Lower leg skin (tissue), 4 donors: ENCODE results near the gene SVIL. TPM values are rescaled to one million over a fixed set of nuclear protein-coding genes. Genes with fewer than 3 reads are reported as not detected.
"Not testable (repeated sequence)": the region's sequence is repeated elsewhere in the genome, so short reads cannot be mapped to it uniquely, and the experiment has no call there.

ENCODE experiments used
- DNase-seq, 2 donors: peaks; one replicate each; pipeline ENCODE4 v3.0.0-alpha.2; 2019; ENCODE audit warnings: low spot score in 2 of 2
- H3K4me3 ChIP-seq: fragments of 200-600 bp; sonication (generic); 2 replicates; pipeline ENCODE4 v1.5.1; 2017; ENCODE audit warnings: mild to moderate bottlenecking, low read depth; ENCODE audit not compliant: poor library complexity, severe bottlenecking
- CTCF ChIP-seq, 3 donors: fragments of 450-650 bp; IDR thresholded peaks; one replicate each; pipeline ENCODE4 v1.5.1; 2016; ENCODE audit warnings: antibody characterized with exemption in 3 of 3, mild to moderate bottlenecking in 3 of 3, moderate library complexity in 2 of 3
- POLR2A ChIP-seq, 2 donors: fragments of 450-650 bp; IDR thresholded peaks; one replicate each; pipeline ENCODE4 v1.6.1; 2016 to 2017; ENCODE audit warnings: antibody characterized with exemption in 2 of 2, mild to moderate bottlenecking in 1 of 2, moderate library complexity in 1 of 2
- WGBS, 2 donors: methylation state at CpG; one replicate each; pipeline ENCODE4 v1.1.5; 2018; 5-methylcytosine and 5-hydroxymethylcytosine counted together
- intact Hi-C: fragments of 100-400 bp; cut with DNase I; formaldehyde crosslinking; loops from one replicate; pipeline ENCODE4 v1.15.0; 2023; ENCODE audit warnings: low total_unique reads
- total RNA-seq, 4 donors: library from RNA; depleted of rRNA; stranded (reverse); fragments of >200 nt; gene quantifications; one replicate each; pipeline ENCODE4 v1.1.0, GENCODE V29; 2016

The SVIL gene
- total RNA-seq, 4 donors from 2014 or later = 49.0 to 91.0 (median 74.4) TPM

- intact Hi-C loops = loop anchor here (5.0 kb wide), 1 partner anchor 64 kb away; no protein-coding TSS in a partner anchor
Observed at GRCh38 chr10:29446327-29446726, 188.4 kb downstream of the SVIL start.

GRCh38 chr10:29443745-29444523, 190.8 kb downstream of the SVIL start:
- no peak overlapping the region for H3K4me3 ChIP-seq
- TF ChIP-seq CTCF (IDR thresholded peaks at IDR 0.05) (no peak), POLR2A (IDR thresholded peaks at IDR 0.05) (no peak)
- no peak for DNase-seq
- WGBS, 2 donors = 89% methylated on average over 5 of the region's 5 CpGs
- intact Hi-C loops = no loop called here

More at GRCh38 chr10:29446327-29446726, 188.4 kb downstream of the SVIL start:
- WGBS, 2 donors = 94 to 100% methylated on average over 1 of the region's 1 CpG
- H3K4me3 ChIP-seq = no peak overlapping the region
- no peak for TF ChIP-seq POLR2A (IDR thresholded peaks at IDR 0.05)
- no peak for TF ChIP-seq CTCF (IDR thresholded peaks at IDR 0.05)
- no peak for DNase-seq

GRCh38 chr10:29440981-29441380, 193.8 kb downstream of the SVIL start:
- 98 to 100% methylated on average over 2 of the region's 2 CpGs for WGBS, 2 donors
- TF ChIP-seq CTCF (IDR thresholded peaks at IDR 0.05) (no peak), POLR2A (IDR thresholded peaks at IDR 0.05) (no peak)
- intact Hi-C loops = no loop called here
- no peak overlapping the region for H3K4me3 ChIP-seq
- DNase-seq = no peak

- H3K4me3 ChIP-seq, DNase-seq, intact Hi-C loops: not testable (repeated sequence)
- 71 to 79% methylated on average over 3 of the region's 3 CpGs for WGBS, 2 donors
Observed at GRCh38 chr10:29439005-29439404, 195.8 kb downstream of the SVIL start.

GRCh38 chr10:29438271-29438670, 196.5 kb downstream of the SVIL start:
- no peak overlapping the region for H3K4me3 ChIP-seq
- DNase-seq = no peak
- TF ChIP-seq CTCF (IDR thresholded peaks at IDR 0.05) (no peak), POLR2A (IDR thresholded peaks at IDR 0.05) (no peak)
- intact Hi-C loops = no loop called here
- WGBS, 2 donors = 91 to 95% methylated on average over 9 of the region's 9 CpGs

GRCh38 chr10:29437871-29438270, 196.9 kb downstream of the SVIL start:
- H3K4me3 ChIP-seq = no peak overlapping the region
- TF ChIP-seq CTCF (IDR thresholded peaks at IDR 0.05) (no peak), POLR2A (IDR thresholded peaks at IDR 0.05) (no peak)
- intact Hi-C loops = no loop called here
- 96 to 100% methylated on average over 2 of the region's 2 CpGs for WGBS, 2 donors
- DNase-seq = no peak
